HEK293 (cell line): Measurements from ENCODE around the gene GNB2.

Experiments used
- GLIS1 ChIP-seq: fragments of 450-650 bp; formaldehyde crosslinking; IDR thresholded peaks from 2 replicates; pipeline ENCODE4 v1.5.1; 2016; ENCODE audit warnings: missing biosample characterization, missing genetic modification characterization
- HOXA7 ChIP-seq: sonication (generic); formaldehyde crosslinking; IDR thresholded peaks from 2 replicates; pipeline ENCODE4 v1.8.1; 2022; ENCODE audit warnings: missing genetic modification reagents, borderline replicate concordance
- PRDM1 ChIP-seq: fragments of 450-650 bp; formaldehyde crosslinking; IDR thresholded peaks from 2 replicates; pipeline ENCODE4; 2016; ENCODE audit warnings: missing biosample characterization, missing genetic modification characterization
- ZBTB17 ChIP-seq: fragments of 450-650 bp; formaldehyde crosslinking; IDR thresholded peaks from 2 replicates; pipeline ENCODE4 v1.5.1; 2016; ENCODE audit warnings: missing biosample characterization, missing genetic modification characterization
- ZIC2 ChIP-seq: fragments of 450-650 bp; formaldehyde crosslinking; IDR thresholded peaks from 2 replicates; pipeline ENCODE4 v1.5.1; 2016; ENCODE audit warnings: missing biosample characterization, missing genetic modification characterization
- ZNF146 ChIP-seq: fragments of 450-650 bp; formaldehyde crosslinking; IDR thresholded peaks from 2 replicates; pipeline ENCODE4 v1.5.1; 2016; ENCODE audit warnings: missing biosample characterization, missing genetic modification characterization
- ZNF184 ChIP-seq: fragments of 450-650 bp; IDR thresholded peaks from 2 replicates; pipeline ENCODE4 v1.5.1; 2018; ENCODE audit warnings: missing biosample characterization, mild to moderate bottlenecking, missing genetic modification characterization
- ZNF19 ChIP-seq: fragments of 450-650 bp; formaldehyde crosslinking; IDR thresholded peaks from 2 replicates; pipeline ENCODE4; 2016; ENCODE audit warnings: missing biosample characterization, missing genetic modification characterization, low read depth
- ZNF223 ChIP-seq: fragments of 450-650 bp; formaldehyde crosslinking; IDR thresholded peaks from 2 replicates; pipeline ENCODE4 v1.5.1; 2016; ENCODE audit warnings: missing biosample characterization, missing genetic modification characterization
- ZNF23 ChIP-seq: fragments of 450-650 bp; formaldehyde crosslinking; IDR thresholded peaks from 2 replicates; pipeline ENCODE4 v1.5.1; 2016; ENCODE audit warnings: missing biosample characterization, missing genetic modification characterization, borderline replicate concordance
- ZNF239 ChIP-seq: fragments of 450-650 bp; formaldehyde crosslinking; IDR thresholded peaks from 2 replicates; pipeline ENCODE4 v1.5.1; 2016; ENCODE audit warnings: missing biosample characterization, missing genetic modification characterization
- ZNF24 ChIP-seq: fragments of 450-650 bp; formaldehyde crosslinking; IDR thresholded peaks from 2 replicates; pipeline ENCODE4 v1.5.1; 2016; ENCODE audit warnings: missing biosample characterization, missing genetic modification characterization
- ZNF324 ChIP-seq: fragments of 450-650 bp; formaldehyde crosslinking; IDR thresholded peaks from 2 replicates; pipeline ENCODE4 v1.5.1; 2016; ENCODE audit warnings: missing biosample characterization, missing genetic modification characterization
- ZNF341 ChIP-seq: fragments of 450-650 bp; formaldehyde crosslinking; IDR thresholded peaks from 2 replicates; pipeline ENCODE4; 2016; ENCODE audit warnings: low read depth, missing biosample characterization, missing genetic modification characterization
- ZNF354C ChIP-seq: fragments of 450-650 bp; formaldehyde crosslinking; IDR thresholded peaks from 2 replicates; pipeline ENCODE4 v1.5.1; 2016; ENCODE audit warnings: missing biosample characterization, missing genetic modification characterization, low read depth, borderline replicate concordance
- ZNF394 ChIP-seq: fragments of 450-650 bp; formaldehyde crosslinking; IDR thresholded peaks from 2 replicates; pipeline ENCODE4 v1.5.1; 2016; ENCODE audit warnings: missing biosample characterization, missing genetic modification characterization, mild to moderate bottlenecking, moderate library complexity, borderline replicate concordance
- ZNF404 ChIP-seq: fragments of 450-650 bp; formaldehyde crosslinking; IDR thresholded peaks from 2 replicates; pipeline ENCODE4 v1.5.1; 2017; ENCODE audit warnings: missing biosample characterization, missing genetic modification characterization
- ZNF423 ChIP-seq: fragments of 450-650 bp; formaldehyde crosslinking; IDR thresholded peaks from 2 replicates; pipeline ENCODE4 v1.5.1; 2016; ENCODE audit warnings: missing biosample characterization, missing genetic modification characterization
- ZNF544 ChIP-seq: fragments of 450-650 bp; formaldehyde crosslinking; IDR thresholded peaks from 2 replicates; pipeline ENCODE4 v1.5.0; 2017; ENCODE audit warnings: missing biosample characterization, missing genetic modification characterization
- ZNF624 ChIP-seq: fragments of 450-650 bp; formaldehyde crosslinking; IDR thresholded peaks from 2 replicates; pipeline ENCODE4 v1.5.1; 2017; ENCODE audit warnings: missing biosample characterization, missing genetic modification characterization
- ZNF629 ChIP-seq: fragments of 450-650 bp; formaldehyde crosslinking; IDR thresholded peaks from 2 replicates; pipeline ENCODE4 v1.5.1; 2017; ENCODE audit warnings: missing biosample characterization, missing genetic modification characterization
- ZNF768 ChIP-seq: fragments of 450-650 bp; formaldehyde crosslinking; IDR thresholded peaks from 2 replicates; pipeline ENCODE4 v1.5.1; 2018; ENCODE audit warnings: missing biosample characterization, mild to moderate bottlenecking, missing genetic modification characterization
- ZNF791 ChIP-seq: fragments of 450-650 bp; formaldehyde crosslinking; IDR thresholded peaks from 2 replicates; pipeline ENCODE4 v1.5.1; 2016; ENCODE audit warnings: missing biosample characterization, missing genetic modification characterization
- TF ChIP-seq, protein P1 (sequence below): fragments of 450-650 bp; formaldehyde crosslinking; optimal IDR thresholded peaks from 2 replicates; pipeline ENCODE3; 2016; ENCODE audit warnings: missing biosample characterization, mild to moderate bottlenecking, missing genetic modification characterization
- TF ChIP-seq, protein P2 (sequence below): fragments of 450-650 bp; formaldehyde crosslinking; conservative IDR thresholded peaks from 2 replicates; pipeline ENCODE4 v1.5.1; 2016; ENCODE audit warnings: low read depth, missing biosample characterization, missing genetic modification characterization
- TF ChIP-seq, protein P3 (sequence below): fragments of 450-650 bp; formaldehyde crosslinking; IDR thresholded peaks from 2 replicates; pipeline ENCODE4 v1.5.0; 2017; ENCODE audit warnings: missing biosample characterization, missing genetic modification characterization, borderline replicate concordance
- TF ChIP-seq, protein P4 (sequence below): fragments of 450-650 bp; formaldehyde crosslinking; IDR thresholded peaks from 2 replicates; pipeline ENCODE4 v1.5.1; 2016; ENCODE audit warnings: missing biosample characterization, missing genetic modification characterization
- TF ChIP-seq, protein P5 (sequence below): fragments of 450-650 bp; IDR thresholded peaks from 2 replicates; pipeline ENCODE4 v1.5.1; 2018; ENCODE audit warnings: missing biosample characterization, mild to moderate bottlenecking, missing genetic modification characterization
- TF ChIP-seq, protein P6 (sequence below): fragments of 450-650 bp; formaldehyde crosslinking; IDR thresholded peaks from 2 replicates; pipeline ENCODE4 v1.5.1; 2016; ENCODE audit warnings: missing biosample characterization, missing genetic modification characterization

Gene GNB2

DNA sequence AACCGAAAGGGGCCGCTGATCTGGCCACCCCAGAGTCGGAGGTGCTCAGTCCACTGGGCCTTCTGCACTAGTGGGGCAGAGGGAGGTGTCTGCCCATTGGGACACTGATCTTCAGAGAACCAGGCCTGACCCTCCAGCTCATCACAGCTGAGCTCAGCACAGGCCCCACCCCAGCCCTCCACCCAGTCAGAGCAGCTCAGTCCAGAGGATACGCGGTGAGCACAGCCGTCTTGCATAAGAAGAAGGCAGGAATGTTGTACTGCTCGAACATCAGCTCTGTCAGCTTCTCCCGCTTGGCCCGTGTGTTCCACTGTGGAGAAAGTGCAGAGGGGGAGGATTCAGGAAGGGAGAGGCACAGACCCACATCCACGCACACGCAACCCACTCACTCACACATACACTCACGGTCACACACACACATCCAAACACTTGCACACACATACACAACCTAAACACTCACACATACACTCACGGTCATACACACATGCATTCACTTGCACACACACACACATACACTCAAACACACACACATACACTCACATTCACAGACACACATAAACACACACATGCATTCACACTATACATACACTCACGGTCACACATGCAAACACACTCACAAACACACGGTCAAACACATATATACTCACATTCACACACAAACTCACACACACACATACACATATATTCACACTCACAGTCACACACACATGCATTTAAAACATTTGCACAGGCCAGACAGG lies 23.5 kb upstream of the GNB2 start (continued):
- TF ChIP-seq, protein P1, sequence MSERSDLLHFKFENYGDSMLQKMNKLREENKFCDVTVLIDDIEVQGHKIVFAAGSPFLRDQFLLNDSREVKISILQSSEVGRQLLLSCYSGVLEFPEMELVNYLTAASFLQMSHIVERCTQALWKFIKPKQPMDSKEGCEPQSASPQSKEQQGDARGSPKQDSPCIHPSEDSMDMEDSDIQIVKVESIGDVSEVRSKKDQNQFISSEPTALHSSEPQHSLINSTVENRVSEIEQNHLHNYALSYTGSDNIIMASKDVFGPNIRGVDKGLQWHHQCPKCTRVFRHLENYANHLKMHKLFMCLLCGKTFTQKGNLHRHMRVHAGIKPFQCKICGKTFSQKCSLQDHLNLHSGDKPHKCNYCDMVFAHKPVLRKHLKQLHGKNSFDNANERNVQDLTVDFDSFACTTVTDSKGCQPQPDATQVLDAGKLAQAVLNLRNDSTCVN (tag by site-specific recombination): no peak
- no peak for TF ChIP-seq ZNF23 (tag by site-specific recombination)
- no peak for TF ChIP-seq HOXA7
- no peak for TF ChIP-seq ZNF354C
- TF ChIP-seq, protein P2, sequence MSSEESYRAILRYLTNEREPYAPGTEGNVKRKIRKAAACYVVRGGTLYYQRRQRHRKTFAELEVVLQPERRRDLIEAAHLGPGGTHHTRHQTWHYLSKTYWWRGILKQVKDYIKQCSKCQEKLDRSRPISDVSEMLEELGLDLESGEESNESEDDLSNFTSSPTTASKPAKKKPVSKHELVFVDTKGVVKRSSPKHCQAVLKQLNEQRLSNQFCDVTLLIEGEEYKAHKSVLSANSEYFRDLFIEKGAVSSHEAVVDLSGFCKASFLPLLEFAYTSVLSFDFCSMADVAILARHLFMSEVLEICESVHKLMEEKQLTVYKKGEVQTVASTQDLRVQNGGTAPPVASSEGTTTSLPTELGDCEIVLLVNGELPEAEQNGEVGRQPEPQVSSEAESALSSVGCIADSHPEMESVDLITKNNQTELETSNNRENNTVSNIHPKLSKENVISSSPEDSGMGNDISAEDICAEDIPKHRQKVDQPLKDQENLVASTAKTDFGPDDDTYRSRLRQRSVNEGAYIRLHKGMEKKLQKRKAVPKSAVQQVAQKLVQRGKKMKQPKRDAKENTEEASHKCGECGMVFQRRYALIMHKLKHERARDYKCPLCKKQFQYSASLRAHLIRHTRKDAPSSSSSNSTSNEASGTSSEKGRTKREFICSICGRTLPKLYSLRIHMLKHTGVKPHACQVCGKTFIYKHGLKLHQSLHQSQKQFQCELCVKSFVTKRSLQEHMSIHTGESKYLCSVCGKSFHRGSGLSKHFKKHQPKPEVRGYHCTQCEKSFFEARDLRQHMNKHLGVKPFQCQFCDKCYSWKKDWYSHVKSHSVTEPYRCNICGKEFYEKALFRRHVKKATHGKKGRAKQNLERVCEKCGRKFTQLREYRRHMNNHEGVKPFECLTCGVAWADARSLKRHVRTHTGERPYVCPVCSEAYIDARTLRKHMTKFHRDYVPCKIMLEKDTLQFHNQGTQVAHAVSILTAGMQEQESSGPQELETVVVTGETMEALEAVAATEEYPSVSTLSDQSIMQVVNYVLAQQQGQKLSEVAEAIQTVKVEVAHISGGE (tag by site-specific recombination): no peak
- TF ChIP-seq GLIS1: no peak
- no peak for TF ChIP-seq ZNF19 (tag by site-specific recombination)
- no peak for TF ChIP-seq ZNF791 (tag by site-specific recombination)
- no peak for TF ChIP-seq ZNF24 (tag by site-specific recombination)
- no peak for TF ChIP-seq ZNF624
- TF ChIP-seq, protein P3, sequence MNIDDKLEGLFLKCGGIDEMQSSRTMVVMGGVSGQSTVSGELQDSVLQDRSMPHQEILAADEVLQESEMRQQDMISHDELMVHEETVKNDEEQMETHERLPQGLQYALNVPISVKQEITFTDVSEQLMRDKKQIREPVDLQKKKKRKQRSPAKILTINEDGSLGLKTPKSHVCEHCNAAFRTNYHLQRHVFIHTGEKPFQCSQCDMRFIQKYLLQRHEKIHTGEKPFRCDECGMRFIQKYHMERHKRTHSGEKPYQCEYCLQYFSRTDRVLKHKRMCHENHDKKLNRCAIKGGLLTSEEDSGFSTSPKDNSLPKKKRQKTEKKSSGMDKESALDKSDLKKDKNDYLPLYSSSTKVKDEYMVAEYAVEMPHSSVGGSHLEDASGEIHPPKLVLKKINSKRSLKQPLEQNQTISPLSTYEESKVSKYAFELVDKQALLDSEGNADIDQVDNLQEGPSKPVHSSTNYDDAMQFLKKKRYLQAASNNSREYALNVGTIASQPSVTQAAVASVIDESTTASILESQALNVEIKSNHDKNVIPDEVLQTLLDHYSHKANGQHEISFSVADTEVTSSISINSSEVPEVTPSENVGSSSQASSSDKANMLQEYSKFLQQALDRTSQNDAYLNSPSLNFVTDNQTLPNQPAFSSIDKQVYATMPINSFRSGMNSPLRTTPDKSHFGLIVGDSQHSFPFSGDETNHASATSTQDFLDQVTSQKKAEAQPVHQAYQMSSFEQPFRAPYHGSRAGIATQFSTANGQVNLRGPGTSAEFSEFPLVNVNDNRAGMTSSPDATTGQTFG (tag by site-specific recombination): no peak
- no peak for TF ChIP-seq ZNF768 (tag by site-specific recombination)
- TF ChIP-seq ZBTB17: no peak
- TF ChIP-seq, protein P4, sequence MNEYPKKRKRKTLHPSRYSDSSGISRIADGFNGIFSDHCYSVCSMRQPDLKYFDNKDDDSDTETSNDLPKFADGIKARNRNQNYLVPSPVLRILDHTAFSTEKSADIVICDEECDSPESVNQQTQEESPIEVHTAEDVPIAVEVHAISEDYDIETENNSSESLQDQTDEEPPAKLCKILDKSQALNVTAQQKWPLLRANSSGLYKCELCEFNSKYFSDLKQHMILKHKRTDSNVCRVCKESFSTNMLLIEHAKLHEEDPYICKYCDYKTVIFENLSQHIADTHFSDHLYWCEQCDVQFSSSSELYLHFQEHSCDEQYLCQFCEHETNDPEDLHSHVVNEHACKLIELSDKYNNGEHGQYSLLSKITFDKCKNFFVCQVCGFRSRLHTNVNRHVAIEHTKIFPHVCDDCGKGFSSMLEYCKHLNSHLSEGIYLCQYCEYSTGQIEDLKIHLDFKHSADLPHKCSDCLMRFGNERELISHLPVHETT: no peak
- no peak for TF ChIP-seq ZNF404 (tag by site-specific recombination)
- TF ChIP-seq, protein P5, sequence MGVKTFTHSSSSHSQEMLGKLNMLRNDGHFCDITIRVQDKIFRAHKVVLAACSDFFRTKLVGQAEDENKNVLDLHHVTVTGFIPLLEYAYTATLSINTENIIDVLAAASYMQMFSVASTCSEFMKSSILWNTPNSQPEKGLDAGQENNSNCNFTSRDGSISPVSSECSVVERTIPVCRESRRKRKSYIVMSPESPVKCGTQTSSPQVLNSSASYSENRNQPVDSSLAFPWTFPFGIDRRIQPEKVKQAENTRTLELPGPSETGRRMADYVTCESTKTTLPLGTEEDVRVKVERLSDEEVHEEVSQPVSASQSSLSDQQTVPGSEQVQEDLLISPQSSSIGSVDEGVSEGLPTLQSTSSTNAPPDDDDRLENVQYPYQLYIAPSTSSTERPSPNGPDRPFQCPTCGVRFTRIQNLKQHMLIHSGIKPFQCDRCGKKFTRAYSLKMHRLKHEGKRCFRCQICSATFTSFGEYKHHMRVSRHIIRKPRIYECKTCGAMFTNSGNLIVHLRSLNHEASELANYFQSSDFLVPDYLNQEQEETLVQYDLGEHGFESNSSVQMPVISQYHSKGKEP (tag by site-specific recombination): no peak
- TF ChIP-seq ZNF223 (tag by site-specific recombination): no peak
- TF ChIP-seq ZNF423 (tag by site-specific recombination): no peak
- TF ChIP-seq ZNF146 (tag by site-specific recombination): no peak
- no peak for TF ChIP-seq ZNF544 (tag by site-specific recombination)
- TF ChIP-seq ZNF324: no peak
- no peak for TF ChIP-seq ZIC2 (tag by site-specific recombination)
- peak; percentile 17; the same call in 1 of the 2 replicates for TF ChIP-seq ZNF394 (tag by site-specific recombination)
- TF ChIP-seq ZNF184 (tag by site-specific recombination): no peak
- no peak for TF ChIP-seq ZNF341 (tag by site-specific recombination)
- TF ChIP-seq, protein P6, sequence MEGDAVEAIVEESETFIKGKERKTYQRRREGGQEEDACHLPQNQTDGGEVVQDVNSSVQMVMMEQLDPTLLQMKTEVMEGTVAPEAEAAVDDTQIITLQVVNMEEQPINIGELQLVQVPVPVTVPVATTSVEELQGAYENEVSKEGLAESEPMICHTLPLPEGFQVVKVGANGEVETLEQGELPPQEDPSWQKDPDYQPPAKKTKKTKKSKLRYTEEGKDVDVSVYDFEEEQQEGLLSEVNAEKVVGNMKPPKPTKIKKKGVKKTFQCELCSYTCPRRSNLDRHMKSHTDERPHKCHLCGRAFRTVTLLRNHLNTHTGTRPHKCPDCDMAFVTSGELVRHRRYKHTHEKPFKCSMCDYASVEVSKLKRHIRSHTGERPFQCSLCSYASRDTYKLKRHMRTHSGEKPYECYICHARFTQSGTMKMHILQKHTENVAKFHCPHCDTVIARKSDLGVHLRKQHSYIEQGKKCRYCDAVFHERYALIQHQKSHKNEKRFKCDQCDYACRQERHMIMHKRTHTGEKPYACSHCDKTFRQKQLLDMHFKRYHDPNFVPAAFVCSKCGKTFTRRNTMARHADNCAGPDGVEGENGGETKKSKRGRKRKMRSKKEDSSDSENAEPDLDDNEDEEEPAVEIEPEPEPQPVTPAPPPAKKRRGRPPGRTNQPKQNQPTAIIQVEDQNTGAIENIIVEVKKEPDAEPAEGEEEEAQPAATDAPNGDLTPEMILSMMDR (tag by site-specific recombination): no peak
- TF ChIP-seq PRDM1: peak; percentile 52; the same call in 1 of the 2 replicates
- no peak for TF ChIP-seq ZNF629
- TF ChIP-seq ZNF239 (tag by site-specific recombination): no peak
